ENCODE measurements around the gene ACSM5.

ACSM5 gene, protein sequence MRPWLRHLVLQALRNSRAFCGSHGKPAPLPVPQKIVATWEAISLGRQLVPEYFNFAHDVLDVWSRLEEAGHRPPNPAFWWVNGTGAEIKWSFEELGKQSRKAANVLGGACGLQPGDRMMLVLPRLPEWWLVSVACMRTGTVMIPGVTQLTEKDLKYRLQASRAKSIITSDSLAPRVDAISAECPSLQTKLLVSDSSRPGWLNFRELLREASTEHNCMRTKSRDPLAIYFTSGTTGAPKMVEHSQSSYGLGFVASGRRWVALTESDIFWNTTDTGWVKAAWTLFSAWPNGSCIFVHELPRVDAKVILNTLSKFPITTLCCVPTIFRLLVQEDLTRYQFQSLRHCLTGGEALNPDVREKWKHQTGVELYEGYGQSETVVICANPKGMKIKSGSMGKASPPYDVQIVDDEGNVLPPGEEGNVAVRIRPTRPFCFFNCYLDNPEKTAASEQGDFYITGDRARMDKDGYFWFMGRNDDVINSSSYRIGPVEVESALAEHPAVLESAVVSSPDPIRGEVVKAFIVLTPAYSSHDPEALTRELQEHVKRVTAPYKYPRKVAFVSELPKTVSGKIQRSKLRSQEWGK

DNA sequence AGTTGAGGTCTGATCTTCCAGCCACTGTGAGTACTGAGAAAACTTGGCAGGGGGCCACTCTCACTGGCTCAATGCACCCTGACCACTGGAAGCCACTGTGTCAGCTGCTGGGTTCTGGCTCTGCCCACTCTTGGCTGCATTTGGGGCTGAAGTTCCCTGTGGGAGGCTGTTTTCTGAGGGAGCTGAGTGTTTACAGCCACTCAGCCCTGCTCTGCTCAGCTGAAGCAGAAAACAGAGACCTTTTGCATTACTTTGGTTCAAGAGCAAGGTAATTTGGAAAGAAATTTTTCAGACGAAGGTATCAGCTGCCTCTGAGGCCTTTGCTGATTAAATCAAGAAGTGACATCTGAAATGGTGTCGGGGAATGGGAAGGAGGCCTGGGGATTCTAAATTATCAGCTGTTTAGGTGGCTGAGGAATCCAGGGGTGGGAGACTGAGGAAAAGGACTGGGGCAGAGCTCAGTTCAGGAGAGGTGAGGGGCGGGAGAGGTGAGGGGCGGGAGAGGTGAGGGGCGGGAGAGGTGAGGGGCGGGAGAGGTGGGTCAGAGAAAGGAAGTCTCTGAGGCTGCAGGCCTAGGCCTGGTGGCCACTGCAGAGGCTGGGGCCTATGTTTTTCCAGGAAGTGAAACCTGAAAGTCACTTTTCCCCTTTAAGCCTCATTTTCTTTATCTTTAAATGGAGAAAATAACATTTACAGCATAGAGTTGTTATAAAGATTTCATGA is at the start of gene ACSM5:
TSS of gene ACSM5 (plus strand) at position 137 of the 723 bp plus-strand sequence. CDS start 1,951 bp downstream, outside the sequence.
- DNase-seq = peak; percentile 63

DNA sequence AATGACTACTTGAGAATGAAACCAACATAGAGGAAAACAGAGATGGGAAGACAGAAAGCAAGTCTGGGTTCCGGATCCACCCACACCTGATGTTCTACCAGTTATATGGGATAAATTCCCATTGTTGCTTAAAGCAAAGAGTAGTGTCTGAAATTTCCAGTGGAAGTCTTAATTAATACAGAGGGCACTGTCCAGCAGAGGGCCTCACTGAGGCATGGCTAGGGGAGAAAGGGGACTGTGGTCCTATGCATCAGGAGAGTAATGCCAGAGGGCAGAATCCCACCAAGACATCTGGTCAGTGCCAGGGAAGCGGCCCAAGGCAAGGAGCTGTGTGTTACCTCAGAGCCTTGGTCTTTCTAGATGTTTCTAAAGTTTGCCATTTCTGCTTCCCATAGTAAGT is 49.3 kb upstream of the ACSM5 start:
- DNase-seq = no peak

DNA sequence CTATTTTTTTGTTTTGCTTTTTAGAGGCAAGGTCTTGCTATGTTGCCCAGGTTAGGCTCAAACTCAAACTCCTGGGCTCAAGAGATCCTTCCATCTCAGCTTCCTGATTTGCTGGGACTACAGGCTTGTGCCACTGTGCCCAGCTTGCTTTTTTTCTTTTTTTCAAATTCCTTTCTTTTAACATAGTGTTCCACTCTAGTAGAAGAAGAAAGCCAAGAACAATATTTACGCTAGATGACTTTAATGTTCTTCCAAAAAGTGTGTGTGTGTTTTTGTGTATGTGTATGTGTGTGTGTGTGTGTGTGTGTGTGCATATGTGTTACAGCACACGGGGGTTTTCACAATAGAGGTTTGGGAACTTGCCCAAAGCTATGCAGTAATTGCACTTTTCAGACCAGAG is 46.1 kb upstream of the ACSM5 start:
- DNase-seq = no peak

DNA sequence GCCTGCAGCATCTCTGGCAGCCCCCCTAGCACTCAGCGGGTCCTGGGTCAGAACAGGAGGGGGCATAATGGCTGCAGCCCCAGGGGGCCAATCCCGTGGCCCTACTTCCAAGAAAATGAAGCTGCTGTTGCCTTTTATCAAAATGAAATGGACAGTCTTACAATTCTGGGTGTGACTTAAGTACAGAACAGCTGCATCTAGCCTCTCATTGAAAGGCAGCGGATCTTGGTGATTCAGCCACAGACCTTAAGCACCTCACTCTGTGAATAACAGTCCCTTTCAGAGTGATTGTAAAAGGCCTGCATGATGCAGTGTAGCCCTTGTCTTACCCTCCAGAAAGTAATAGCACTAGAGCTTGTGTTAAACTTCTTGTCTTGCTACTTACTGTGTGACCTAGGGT is 45.3 kb upstream of the ACSM5 start:
- DNase-seq = no peak

DNA sequence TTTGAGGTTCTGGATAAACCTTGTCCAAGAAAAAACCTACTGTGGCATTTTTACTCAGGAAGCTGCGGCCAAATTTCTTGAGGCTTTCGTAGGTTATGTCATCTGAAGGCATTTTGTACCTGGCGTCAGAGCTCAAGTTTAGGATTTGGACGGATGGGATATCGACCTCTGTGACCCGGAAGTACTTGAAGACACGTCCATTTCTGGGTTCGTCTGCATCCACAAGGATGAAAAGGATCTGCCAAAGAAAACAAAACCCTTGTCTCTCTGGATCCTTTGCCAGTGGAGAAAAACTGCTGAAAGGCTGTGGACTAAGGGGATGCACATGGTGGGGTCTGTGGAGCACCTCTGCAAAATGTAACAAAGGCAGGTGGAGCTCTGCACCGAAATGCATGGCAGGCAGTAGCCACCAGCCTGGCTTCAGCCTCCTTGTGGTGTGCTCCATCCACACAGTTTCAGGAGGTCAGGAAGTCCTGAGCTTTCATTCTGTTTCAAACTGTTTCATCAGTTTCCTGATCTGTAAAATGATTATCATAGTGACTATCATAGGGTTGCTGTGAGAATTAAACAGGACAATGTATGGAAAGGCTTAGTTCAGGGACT is 39.8 kb upstream of the ACSM5 start:
- DNase-seq = no peak

DNA sequence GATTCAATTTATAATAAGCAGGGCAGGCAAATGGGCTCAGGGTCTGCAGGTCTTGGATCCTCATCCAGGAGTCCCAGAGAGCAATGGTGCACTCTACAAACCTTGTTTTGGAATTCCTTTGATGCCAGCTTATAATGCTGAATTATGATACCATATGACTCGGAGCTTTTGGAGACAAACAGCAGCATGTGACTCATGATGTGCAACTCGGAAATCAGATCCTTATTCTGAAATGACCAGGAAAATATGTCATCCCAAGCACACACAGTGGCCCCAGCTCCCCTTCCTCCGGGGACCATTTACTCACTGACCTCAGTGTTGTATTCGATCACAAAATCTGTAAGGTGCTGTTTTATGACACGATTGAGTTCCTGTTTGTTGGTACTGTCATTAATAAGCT is 36.6 kb upstream of the ACSM5 start:
- DNase-seq = no peak

DNA sequence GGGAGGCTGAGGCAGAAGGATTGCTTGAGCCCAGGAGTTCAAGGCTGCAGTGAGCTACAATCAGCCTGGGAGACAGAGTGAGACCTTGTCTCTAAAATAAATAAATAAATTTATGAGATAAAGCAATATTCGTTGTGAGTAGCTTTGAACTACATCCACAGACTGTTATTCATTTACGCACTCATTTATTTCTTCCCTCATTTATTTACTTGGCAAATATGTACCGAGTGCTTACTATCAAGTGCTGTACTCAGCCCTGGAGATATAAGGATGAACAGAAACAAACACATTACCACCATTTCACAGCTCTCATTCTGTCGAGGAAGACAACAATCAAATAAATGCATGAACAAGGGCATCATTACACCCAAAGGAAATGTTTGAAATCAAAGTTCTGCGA is 32.2 kb upstream of the ACSM5 start:
- no peak for DNase-seq

DNA sequence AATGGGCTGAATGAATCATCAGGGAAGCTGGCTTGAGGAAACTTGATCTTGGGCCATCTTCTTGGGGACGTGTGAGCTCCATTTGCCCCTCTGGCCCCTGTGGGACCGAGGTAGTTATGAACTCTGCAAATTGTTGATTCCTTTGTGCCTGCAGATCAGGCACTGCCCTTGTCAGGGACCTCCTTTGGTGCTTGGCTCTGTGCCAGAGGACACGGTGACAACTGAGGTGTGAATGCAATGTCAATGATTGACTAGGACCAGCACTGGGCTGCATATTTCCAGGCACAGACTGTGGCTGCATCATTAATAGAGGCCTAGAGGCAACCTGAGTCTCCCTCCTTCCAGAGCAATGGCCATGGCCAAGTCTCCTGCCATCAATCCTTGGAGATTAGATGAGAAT is 28.6 kb upstream of the ACSM5 start:
- DNase-seq = no peak

DNA sequence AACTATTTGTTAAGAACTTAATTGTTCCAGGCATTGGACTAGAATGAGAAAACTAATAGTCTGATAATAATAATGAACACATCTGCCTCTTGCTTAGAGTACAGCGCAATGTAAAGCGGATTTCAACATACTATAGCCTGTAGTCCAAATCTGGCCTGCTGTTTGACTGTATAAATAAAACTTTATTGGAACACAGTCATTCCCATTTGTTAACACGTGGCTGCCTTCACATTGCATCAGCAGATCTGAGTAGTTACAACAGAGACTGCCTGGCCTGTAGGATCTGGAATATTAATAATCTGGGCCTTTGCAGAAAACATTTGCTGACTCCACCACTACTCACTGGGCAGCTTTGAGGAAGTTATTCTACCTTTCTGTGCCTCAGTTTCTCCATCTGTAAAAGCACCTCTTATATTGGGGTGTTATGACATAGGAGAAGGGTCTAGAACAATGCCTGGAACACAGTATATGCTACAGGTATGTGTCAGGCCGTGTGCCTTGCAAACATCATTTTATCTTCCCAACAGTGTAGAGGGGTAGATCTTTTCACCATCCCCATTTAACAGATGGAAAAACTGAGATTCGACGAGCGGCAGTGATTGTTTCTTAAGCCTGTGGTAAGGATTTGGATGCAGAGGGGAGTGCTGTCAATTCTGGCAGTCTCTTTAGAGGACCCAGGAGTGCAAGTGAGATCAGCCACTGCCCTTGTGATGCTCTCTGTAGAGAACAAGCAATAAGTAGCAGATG is 27.0 kb upstream of the ACSM5 start:
- DNase-seq = no peak

DNA sequence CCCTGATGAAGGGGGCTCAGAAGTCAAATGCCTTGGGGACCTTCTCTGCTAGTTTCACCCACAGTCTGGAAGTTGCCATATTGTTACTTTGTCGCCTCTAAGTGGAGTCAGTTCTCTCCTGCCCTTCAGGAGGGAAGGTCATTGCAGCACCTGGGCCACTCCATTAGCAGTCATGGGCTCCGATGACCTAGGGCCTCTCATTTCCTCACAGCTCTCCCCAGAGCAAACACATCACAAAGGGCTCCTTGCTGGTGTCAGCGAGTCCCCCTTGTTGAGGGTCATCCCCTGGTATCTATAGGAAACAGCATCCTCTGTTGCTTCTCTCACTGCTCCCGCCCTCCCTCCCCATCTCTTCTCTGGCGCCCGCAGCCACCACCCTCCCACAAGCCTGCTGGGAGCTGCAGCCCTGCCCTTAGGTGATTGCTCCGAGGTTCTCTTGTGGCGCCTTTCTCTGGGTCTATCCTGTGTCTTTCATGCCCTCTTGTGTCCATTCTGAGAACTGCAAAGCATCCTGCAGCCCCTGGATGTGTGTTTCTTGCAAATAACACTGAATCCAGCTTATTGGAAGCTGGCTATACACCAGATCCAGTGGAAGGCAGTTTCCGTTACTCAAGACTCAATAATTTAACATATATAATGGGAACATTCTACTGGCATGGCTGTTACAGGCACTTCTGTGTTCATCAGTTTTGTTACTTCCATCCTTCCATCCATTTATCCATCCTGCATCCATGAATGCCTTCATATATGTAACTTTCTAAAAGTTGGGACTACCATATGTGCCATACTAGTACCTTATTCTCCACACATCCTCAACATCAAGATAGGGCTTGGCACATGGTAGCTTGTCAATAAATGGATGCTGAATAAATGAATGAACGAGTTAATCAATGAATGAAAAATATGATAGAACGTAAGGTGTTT is 26.0 kb upstream of the ACSM5 start:
- DNase-seq = peak; percentile 38

DNA sequence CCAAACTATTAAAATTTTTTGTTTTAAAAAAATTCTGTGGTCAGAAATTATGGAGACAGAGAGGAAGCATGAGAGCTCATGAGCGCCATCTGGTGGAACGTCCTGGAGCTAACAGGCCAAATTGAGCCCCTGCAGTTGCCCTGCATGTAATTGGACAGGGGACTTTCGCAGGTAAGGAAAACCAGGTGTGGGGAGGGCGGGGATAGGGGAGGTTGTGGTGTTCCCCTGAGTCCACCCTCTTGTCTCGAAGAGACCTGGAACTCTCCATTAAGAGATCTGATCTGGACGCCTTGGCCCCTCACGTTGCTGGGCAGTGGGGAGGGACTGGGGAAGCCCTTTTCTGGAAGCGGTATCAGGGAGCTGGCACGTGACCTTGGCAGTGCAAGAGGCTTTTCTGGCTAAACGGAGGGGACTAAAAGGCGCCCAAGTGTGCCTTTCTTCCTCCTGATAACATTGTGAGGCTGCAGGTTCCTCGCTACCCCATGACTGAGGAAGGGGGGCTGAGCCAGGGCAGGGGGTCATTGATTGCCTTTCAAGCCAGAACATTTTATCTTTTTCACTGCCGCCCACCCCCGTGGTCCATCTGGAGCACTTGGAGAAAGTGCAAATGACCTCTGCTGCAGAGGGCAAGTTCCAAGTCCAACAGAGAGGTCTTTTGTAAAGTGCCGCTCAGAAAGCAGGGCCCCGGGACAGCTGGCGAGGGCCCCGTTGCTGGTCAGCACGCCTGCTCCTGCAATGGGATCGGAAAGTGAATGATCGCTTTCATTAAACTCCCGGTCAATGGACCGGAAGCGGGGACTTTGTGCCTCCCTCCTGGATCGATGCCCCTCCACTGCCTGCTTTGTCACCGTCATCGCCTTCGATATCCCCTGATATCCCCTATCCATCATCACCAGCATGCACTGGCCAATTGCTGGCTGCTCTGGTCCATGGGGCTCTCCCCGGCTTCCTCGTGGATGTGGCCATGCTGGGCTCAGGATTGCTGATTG is 23.2 kb upstream of the ACSM5 start:
- DNase-seq = peak; percentile 29

DNA sequence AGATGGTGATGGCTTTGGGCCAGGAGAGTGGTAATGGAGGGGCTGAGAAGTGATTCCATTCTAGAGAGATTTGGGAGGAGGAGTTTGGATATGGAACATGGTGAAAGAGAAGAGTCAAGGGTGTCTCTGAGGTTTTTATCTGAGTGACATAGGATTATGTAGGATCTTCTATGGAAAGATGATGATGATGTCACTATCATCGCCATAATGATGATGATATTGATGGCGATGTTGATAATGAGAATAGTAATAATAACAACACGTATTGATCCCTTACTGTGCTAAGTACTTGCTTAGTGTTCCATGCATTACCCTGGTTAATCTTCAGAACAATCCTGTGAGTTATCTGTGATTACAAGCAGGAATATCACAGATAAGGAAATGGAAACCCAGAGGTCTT is 21.4 kb upstream of the ACSM5 start:
- no peak for DNase-seq

DNA sequence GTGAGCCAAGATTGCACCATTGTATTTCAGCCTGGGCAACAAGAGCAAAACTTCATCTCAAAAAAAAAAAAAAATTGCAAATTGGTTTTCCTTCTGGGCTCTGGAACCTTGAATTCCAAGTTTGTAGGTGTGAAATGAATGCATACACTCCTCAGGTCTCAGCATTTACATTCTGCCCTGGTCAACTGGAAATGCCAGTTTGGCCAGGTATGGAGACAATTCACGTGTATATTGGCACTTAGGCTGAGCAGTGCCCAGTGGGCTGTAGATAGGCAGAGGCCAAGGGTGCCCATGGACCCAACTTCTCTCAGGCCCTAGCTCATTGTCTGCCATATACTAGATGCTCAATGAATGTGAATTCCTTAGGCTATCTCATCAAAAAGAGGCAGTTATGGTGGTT is 20.5 kb upstream of the ACSM5 start:
- DNase-seq = no peak

DNA sequence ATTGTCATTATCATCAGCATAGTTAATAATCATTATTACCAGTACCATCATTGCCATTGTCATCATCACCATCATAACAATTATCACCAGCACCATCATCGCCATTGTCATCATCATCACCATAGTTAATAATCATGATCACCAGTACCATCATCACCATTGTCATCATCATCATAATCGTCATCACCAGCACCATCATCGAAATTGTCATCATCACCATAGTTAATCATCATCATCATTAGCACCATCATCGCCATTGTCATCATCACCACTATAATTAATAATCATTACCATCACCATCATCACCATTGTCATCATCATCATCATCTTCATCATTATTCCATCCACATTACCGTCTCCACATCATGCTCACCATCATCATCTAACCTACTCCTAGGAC is 18.3 kb upstream of the ACSM5 start:
- no peak for DNase-seq

DNA sequence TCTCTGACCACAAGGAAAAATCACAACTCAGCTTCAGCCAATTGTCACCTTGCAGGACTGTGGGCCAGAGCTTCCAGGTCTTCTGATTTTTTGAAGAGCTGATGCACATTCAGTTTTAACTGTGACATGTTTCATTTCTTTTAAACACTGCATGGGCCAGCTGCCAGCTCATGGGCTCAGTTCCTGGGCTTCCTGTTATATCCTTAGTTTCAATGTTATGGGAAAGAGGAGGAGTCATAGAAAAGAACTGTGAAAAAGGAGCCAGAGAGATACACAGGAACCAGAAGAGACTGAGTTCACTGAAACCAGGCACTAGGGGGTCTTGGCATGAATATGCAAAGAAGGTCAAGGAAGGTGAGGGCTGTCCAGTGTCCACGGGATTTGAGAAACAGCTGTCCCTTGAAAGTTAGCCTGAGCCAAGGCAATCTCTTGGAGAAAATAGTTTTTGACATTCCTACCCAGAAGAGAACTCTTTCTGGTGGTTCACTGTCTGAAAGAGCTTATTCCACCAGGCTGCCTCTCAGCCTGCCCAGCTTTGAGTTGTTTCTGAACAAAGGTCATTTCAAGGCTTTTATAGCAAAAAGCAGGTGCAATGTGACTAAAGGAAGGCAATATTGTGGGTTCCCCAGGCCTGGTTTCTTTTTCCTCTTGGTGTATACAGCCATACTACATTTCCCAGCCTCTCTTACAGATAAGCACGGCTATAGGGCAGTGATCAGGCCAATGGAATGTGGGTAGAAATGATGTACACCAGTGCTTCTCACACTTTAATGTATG is 15.3 kb upstream of the ACSM5 start:
- DNase-seq = no peak

DNA sequence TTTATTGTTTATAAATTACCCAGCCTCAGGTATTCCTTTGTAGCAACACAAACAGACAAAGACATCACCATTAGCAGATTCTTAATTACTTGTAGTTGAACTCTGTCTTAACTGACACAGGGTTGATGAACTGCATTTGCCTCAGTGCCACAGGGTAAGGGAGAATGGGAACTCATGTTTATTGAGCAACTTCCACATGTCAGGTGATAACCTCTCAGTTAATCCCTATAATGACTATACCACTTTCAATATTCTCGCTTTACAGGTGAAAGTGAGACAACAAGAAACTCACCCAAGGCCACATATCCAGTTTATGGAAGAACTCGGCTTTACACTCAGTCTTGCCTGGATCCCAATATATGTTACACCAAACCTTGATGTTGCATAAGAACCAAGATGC is 13.4 kb upstream of the ACSM5 start:
- no peak for DNase-seq

DNA sequence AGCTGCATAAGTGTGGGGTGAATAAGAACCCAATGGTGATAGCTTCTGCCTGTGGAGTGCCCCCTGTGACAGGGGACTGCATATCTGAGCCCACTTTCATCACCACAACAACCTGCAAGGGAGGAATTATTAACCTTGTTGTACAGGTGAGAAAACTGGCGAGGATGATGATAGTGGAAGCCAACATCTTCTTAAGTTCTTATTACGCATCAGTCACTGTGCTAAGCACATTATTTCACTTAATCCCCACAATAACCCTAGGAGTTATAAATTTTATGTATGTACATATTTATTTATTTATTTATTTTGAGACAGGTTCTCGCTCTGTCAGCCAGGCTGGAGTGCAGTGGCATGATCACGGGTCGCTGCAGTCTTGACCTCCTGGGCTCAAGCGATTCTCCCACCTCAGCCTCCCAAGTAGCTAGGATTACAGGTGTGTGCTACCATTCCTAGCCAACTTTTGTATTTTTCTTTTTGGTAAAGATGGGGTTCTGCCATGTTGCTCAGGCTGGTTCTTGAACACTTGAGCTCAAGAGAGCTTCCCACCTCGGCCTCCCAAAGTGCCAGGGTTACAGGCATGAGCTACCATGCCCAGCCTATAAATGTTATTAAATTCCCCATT is 12.4 kb upstream of the ACSM5 start:
- no peak for DNase-seq

DNA sequence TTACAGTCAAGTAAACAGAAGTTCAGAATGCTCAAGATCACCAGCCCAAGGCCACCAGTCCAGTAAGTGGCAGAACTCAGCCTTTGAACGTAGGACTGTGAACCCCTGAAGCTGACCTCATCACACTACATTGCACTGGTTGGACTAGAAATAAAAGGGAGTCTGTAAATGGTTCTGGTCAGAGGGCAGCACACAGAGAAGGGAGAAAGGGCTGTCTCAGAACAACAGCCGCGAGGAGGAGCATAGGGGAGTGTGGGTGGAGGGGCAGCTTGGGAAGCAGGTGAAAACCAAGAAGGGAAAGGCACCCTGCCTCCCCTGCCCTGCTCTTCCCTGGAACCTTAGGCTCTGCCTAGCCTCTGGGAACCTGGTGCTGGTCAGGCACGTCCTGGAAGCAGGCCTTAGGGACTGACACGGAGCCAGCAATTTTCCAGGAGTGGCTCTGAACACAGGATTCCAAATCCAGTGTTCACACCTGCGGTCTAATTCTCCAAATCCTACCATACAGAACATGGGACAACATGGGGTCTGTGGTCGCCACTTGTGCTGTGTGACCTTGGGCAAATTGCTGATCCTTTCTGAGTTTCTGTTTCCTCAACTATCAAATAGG is 11.8 kb upstream of the ACSM5 start:
- DNase-seq = no peak

DNA sequence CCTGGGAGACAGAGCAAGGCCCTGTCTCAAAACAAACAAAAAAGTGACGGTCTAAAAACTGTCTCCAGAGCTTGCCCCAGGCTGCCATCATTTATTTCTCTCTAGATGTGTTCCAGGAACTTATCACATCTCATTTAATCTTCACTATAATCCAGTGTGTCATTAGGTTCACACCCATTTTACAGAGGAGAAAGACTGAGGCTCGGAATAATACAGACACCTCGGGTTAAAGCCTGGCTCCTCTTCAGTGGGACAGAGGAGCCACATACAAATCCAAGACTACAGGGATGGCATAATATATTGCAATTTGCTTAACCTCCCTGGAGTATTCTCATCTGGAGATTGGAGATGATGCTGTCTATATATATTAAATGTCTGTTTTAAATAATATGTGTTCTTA is 10.7 kb upstream of the ACSM5 start:
- no peak for DNase-seq

Data from MV-4-11 (cell line).